Measurements from ENCODE around the gene ERF.

ERF gene

DNA sequence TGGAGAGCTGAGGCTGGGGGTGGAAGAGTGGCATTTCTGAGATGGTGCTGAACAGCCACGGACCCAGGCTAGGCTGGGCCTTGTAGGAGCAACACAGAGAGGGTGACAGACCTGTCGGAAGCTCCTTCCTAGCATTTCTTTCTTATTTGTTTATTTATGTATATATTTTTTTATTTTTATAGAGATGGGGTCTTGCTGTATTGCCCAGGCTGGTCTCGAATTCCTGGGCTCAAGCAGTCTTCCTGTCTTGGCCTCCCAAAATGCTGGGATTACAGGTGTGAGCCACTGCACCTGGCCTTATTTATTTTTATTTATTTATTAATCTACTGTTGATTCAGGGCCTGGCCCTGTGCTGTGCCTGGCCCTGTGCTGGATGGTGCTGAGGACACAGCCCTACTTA, 20.6 kb upstream of the ERF start:
- no peak overlapping the region for H3K4me3 ChIP-seq (replicated peaks in 1 of 2; ENCODE audit: low read depth in 2 of 2, low read length in 2 of 2)
- TF ChIP-seq, protein P1, sequence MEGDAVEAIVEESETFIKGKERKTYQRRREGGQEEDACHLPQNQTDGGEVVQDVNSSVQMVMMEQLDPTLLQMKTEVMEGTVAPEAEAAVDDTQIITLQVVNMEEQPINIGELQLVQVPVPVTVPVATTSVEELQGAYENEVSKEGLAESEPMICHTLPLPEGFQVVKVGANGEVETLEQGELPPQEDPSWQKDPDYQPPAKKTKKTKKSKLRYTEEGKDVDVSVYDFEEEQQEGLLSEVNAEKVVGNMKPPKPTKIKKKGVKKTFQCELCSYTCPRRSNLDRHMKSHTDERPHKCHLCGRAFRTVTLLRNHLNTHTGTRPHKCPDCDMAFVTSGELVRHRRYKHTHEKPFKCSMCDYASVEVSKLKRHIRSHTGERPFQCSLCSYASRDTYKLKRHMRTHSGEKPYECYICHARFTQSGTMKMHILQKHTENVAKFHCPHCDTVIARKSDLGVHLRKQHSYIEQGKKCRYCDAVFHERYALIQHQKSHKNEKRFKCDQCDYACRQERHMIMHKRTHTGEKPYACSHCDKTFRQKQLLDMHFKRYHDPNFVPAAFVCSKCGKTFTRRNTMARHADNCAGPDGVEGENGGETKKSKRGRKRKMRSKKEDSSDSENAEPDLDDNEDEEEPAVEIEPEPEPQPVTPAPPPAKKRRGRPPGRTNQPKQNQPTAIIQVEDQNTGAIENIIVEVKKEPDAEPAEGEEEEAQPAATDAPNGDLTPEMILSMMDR (IDR thresholded peaks at IDR 0.05; ENCODE audit: low read depth, low read length): no peak

DNA sequence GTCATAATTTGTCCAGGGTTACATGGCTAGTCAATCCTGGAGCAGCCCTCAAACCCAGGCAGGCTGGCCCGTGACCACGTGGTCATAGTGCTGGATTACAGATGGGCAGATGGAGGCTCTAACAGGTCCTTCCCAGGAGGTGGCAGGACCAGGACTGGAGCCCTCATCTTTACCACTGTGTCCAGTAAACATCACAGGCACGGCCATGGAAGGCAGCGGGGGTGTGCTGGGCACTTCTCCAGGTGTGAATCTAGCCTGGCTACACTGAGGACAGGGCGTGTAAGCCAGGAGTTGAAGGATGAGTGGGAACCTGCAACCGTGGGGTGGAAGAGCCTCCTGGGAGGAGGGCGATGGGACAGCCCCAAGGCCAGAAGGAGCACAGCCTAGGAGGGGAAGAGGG, 20.2 kb upstream of the ERF start:
- H3K4me3 ChIP-seq (replicated peaks in 1 of 2; ENCODE audit: low read depth in 2 of 2, low read length in 2 of 2): no peak overlapping the region
- DNase-seq (ENCODE audit: low read depth in 2 of 2): no peak
- TF ChIP-seq, protein P1 (IDR thresholded peaks at IDR 0.05; ENCODE audit: low read depth, low read length): no peak

More for the DNA sequence above, 20.6 kb upstream of the ERF start:
- no peak for DNase-seq (ENCODE audit: low read depth in 2 of 2)

DNA sequence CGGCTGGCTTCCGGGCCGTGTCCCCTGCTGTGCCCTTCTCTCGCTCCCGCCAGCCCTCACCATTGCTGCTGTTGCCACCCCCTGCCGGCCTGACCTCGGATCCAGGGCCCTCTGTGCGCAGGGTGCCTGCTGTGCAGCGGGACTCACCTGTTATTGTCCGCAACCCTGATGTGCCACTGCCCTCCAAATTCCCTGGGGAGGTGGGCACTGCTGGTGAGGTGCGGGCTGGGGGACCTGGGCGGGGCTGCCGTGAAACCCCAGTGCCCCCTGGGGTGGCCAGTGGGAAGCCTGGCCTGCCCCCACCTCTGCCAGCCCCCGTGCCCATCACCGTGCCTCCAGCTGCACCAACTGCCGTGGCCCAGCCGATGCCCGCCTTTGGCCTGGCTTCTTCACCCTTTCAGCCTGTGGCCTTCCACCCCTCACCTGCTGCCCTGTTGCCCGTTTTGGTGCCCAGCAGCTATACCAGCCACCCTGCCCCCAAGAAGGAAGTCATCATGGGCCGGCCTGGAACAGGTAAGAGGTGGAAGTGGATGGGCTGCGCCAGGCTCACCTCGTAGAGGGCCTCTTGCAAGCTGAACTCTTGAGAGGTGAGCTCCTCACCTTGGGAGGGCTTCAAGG, 19.2 kb upstream of the ERF start:
- TF ChIP-seq, protein P1 (IDR thresholded peaks at IDR 0.05; ENCODE audit: low read depth, low read length): no peak
- no peak overlapping the region for H3K4me3 ChIP-seq (replicated peaks in 1 of 2; ENCODE audit: low read depth in 2 of 2, low read length in 2 of 2)
- DNase-seq (ENCODE audit: low read depth in 2 of 2): no peak

DNA sequence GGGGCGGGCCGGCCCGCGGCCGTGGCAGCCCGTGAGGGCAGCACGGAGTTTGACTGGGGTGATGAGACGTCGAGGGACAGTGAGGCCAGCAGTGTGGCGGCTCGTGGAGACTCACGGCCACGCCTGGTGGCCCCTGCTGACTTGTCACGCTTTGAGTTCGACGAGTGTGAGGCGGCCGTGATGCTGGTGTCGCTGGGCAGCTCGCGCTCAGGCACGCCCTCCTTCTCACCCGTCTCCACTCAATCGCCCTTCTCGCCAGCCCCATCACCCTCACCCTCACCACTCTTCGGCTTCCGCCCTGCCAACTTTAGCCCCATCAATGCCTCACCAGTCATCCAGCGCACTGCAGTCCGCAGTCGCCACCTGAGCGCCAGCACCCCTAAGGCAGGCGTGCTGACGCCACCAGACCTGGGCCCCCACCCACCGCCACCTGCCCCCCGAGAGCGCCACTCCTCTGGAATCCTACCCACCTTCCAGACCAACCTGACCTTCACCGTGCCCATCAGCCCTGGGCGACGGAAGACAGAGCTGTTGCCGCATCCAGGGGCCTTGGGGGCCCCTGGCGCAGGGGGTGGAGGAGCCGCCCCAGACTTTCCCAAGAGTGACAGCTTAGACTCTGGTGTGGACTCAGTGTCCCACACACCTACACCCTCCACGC, 18.6 kb upstream of the ERF start:
- H3K4me3 ChIP-seq (replicated peaks in 1 of 2; ENCODE audit: low read depth in 2 of 2, low read length in 2 of 2): no peak overlapping the region
- TF ChIP-seq, protein P1 (IDR thresholded peaks at IDR 0.05; ENCODE audit: low read depth, low read length): no peak
- DNase-seq (ENCODE audit: low read depth in 2 of 2): no peak

DNA sequence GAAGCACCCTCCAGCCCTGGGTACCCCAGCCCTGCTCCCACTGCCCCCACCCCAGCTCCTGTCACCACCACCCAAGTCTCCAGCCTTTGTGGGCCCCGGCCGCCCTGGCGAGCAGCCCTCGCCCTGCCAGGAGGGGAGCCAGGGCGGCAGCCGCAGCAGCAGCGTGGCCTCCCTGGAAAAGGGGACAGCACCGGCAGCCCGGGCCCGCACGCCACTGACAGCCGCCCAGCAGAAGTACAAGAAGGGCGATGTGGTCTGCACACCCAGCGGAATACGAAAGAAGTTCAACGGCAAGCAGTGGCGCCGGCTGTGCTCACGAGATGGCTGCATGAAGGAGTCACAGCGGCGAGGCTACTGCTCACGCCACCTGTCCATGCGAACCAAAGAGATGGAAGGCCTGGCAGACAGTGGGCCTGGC, 18.1 kb upstream of the ERF start:
- no peak overlapping the region for H3K4me3 ChIP-seq (replicated peaks in 1 of 2; ENCODE audit: low read depth in 2 of 2, low read length in 2 of 2)
- TF ChIP-seq, protein P1 (IDR thresholded peaks at IDR 0.05; ENCODE audit: low read depth, low read length): no peak
- DNase-seq (ENCODE audit: low read depth in 2 of 2): no peak

DNA sequence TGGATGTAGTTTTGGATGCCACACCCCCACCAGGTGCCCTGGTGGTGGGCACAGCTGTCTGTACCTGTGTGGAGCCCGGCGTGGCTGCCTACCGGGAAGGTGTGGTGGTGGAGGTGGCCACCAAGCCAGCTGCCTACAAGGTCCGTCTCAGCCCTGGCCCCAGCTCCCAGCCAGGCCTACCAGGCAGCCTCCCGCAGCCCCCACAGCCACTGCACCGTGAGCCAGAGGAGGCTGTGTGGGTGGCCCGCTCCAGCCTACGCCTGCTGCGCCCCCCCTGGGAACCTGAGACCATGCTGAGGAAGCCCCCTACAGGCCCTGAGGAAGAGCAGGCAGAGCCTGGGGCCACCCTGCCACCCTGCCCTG, 17.6 kb upstream of the ERF start:
- TF ChIP-seq, protein P1 (IDR thresholded peaks at IDR 0.05; ENCODE audit: low read depth, low read length): no peak
- no peak overlapping the region for H3K4me3 ChIP-seq (replicated peaks in 1 of 2; ENCODE audit: low read depth in 2 of 2, low read length in 2 of 2)
- DNase-seq (ENCODE audit: low read depth in 2 of 2): no peak
